NCI-H2107 treated with DMSO at 0.1 percent for 48 hours (cell line): ENCODE results near the gene SPRR1A.

Source experiments
- DNase-seq: peaks from one replicate; lab custom pipeline; 2025; ENCODE audit not compliant: unreplicated experiment; lab: John Stamatoyannopoulos, UW

Gene SPRR1A, protein sequence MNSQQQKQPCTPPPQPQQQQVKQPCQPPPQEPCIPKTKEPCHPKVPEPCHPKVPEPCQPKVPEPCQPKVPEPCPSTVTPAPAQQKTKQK

DNA sequence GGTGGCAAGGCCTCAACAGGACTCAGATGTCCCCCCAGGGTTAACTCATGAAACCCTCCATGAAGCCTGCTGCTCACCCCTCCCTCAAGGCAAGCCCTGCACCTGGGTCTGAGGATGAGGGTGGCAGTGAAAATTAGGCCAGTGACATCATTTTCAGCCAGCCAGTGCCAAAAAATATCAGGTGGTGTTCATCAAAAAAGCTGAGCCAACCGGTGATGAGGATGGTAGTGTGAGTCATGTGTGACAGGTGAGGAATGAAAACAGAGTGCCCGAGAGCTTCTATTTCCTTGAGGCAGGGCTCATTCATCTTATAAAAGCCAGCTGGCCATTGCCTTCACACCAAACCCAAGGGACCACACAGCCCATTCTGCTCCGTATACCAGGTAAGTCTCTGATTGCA, at the start of gene SPRR1A:
Gene SPRR1A, plus strand, starts transcription at position 339 of the 400 bp plus-strand sequence. CDS start 1,150 bp downstream, outside the sequence.
- DNase-seq: peak; percentile 41

DNA sequence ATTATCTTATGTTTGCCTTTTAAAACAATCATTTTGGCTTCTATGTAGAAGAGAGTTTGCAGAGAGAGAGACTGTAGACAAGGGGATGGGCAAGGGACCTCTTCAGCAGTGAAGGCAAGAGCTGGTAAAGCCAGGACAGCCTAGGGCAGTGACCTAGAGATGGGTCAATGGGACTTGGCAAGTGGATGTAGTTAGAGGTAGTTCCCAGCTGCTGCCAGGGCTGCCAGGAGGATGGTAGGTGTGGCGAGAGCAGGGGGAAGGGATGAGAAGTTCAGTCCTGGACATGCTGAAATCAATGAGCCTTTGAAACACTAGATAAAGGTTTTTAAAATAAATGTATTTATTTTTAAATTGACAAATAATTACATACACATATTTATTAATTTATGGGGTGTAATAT, 43.3 kb upstream of the SPRR1A start:
- DNase-seq: no peak

- no peak for DNase-seq
These were observed 42.7 kb upstream of the SPRR1A start for GRCh38 chr1:152941037-152941711.

DNA sequence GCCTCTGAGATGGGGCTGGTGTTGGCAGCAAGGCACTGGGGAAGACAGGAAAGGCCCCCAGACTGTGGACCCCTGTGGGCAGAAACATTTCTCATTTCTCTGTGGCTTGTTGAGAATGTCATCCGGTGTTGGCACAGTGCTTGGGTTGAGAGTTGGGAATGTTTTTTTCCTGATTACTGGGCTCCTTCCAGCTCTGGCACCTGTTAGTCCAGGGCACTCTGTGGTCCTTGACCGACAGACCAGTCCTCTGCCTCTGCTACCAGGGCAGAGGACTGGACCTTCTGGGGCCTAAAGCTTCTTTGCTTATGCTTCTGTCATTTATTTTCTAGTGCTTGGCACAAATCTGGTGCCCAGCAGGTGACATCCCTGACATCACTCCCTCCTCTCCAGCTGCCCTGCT, 41.7 kb upstream of the SPRR1A start:
- no peak for DNase-seq

- no peak for DNase-seq
These were observed 37.6 kb upstream of the SPRR1A start for GRCh38 chr1:152946248-152946647.

DNA sequence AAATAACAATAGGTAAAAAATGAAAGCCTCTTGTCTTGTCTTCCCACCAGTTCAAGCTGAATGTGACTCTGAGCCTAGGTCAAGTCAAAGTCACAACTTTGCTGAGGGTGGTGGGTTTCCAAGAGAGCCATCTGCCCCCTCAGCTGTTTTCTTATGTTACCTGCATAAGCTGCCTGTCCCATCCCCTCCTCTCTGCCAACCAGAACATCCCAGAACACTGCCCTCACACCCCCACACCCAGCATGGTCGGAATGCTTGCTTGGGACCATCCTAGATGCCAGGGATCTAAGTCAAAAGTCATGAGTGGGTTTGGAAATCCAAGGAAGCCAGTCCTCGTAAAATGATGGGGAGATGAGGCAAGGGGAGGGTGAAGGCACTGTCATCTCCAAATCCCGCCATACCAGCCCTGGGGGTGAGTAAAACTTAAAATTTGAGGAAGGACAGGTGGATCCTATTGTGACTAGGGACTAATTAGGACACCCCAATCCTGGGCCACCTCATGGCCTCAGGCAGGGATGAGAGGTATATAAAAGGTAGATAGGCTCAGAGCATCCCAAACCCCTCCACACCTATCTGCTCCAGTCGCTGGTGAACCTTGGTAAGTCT, 37.1 kb upstream of the SPRR1A start, which contains the start of gene SPRR5:
Gene SPRR5, plus strand, starts transcription at position 556 of the 606 bp plus-strand sequence. CDS start 1,349 bp downstream, outside the sequence.
- DNase-seq: no peak

DNA sequence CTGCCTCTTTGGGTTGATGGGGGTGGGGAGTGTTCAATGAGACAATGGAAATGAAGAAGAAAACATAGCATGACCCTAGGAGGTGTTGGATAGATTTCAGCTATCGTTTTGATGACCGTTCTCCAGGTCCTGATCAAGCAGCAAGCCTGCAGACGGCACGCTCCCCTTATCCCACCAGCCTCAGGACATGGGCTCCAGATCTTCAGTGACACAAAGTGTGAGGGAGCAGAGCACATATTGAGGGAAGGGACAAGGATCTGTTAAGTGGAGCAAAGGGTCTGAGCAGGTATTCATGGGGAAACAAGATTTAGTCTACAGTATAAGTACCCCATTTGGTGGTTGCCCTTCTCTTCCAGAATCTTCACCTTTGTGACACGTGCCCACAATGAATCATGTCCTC, 32.2 kb upstream of the SPRR1A start:
- no peak for DNase-seq

- no peak for DNase-seq
These were observed 30.1 kb upstream of the SPRR1A start for GRCh38 chr1:152953761-152954160.

- DNase-seq: no peak
These were observed 29.4 kb upstream of the SPRR1A start for GRCh38 chr1:152954436-152954835.

DNA sequence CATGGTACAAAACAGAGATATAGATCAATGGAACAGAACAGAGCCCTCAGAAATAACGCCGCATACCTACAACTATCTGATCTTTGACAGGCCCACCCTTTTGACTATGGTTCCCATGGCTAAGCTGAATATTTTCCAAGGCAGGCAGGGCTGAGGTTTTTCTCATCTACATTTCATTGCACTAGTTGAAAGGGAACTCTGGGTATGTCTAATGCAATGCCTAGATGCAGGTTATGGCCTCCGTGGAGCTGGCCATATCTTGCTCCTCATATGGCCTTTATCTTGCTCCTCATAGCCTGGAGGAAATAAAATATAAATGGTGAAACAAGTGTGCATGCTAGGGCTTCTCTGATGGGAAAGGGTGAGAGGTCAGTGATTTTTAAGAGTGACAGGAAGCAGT, 26.3 kb upstream of the SPRR1A start:
- no peak for DNase-seq

DNA sequence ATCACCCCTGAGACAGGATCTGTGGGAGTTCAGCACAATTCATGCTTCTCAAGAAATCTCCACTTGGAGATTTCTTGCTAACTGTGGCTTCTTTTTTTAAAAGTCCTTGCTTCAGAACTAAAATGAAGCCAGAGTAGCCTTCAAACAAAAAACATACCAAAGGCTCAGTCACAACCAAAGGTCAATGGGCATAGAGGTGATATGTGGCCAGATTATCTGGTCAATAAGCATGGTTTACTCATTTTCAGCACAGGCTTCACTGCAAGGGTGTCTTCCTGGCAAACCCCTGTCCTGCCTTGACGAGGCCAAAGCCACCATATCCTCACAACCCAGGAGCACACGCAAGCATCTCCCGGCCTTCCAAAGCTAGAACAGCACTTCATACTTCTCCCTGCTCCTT, 24.6 kb upstream of the SPRR1A start:
- no peak for DNase-seq

GRCh38 chr1:152959801-152960451, 24.0 kb upstream of the SPRR1A start:
- DNase-seq: no peak

- DNase-seq: no peak
These were observed 23.3 kb upstream of the SPRR1A start for GRCh38 chr1:152960452-152961044.

GRCh38 chr1:152961226-152961891, 22.5 kb upstream of the SPRR1A start:
- DNase-seq: peak; percentile 15

DNA sequence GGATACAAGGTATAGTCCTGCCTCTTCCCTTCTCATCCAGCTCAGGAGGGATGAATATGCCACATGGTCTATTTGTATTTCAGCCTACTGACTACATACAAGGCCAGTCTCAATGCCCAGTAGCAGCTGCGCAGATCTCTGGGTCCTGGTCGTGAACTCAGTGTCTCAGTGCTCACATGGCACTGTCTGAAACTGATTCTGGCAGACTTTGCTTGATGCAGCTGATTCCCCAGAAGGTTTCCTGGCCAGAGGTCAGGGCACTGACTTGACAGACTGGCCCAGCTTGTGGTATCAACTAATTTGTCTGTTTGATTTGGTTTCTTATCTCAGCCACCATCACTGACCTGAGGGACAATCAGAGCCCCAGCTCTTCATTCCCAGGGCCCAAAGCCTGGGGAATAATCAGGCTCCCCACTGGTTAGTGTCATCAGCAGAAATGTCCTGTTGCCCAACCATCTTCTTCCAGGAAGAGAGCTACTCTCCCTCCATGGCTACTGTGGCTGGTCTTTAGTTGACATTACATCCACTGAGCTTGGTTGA, 20.9 kb upstream of the SPRR1A start:
- no peak for DNase-seq

DNA sequence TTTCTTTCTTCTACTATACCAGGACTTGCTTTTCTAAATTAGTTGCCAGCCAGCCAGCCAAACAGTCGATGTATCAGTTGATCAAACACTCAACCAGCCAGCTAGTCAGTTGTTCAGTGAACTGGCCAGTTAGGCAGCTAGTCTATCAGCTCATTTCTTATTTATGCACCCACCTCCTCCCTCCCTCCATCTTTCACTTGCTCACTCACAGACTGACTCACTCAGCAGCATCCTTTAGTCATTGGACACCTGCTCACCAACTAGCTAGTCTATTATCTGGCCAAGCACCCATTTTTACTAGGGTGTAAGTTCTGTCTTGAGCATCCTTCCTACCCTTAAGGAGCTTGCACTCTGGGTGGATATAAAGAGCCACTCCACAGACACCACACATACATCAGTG, 19.3 kb upstream of the SPRR1A start:
- no peak for DNase-seq

DNA sequence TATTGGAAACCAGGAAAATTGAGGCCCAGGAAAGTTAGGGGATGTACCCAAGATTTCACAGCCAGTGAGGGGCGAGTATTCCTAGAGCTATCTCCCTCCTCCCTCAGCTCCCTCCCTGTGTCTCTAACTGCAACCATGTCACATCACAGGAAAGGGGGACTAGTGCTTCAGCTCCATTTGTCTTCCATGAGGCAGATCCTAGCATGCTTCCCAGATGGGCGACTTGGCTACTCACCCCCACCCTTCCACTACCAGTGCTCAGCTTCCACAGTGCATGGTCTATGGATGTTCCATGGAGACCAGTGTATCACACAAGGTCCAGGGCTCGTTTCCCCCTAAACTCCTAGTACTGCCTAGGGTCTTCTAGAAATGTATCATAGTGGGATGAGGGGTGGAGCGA, 18.0 kb upstream of the SPRR1A start:
- no peak for DNase-seq

DNA sequence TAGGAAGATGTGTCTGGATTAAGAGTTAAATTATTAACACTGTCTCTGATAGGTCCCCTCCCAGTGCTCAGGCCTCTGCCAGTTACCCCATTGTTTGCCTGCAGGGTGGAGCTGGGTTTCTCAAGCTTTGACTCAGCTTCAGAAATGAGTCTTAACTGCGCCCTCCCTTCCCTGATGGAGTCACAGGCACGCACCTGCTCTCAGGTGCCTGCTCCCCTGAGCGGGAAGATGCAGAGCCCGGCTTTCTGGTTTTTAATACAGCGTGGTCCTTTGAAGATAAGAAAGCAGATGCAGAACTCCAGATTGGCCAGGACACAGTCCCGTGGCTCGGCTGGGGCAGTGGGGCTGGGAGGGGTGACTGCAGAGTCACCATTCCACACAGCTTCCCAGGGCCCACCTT, 16.7 kb upstream of the SPRR1A start:
- no peak for DNase-seq

- DNase-seq: no peak
These were observed 15.6 kb upstream of the SPRR1A start for GRCh38 chr1:152968248-152968647.

GRCh38 chr1:152969036-152969435, 14.8 kb upstream of the SPRR1A start:
- no peak for DNase-seq

- no peak for DNase-seq
These were observed 13.4 kb upstream of the SPRR1A start, which contains the start of gene SPRR4 for GRCh38 chr1:152970495-152970894. Gene SPRR4, plus strand, starts transcription at chr1:152970648. Its CDS starts 1,243 bp downstream, at chr1:152971891.
